OCI-LY1 (cell line): ENCODE results near the gene PACRG.

Source experiments
- H2AFZ ChIP-seq: fragments of 200-600 bp; sonication (generic), shearing (Covaris generic); 2 replicates; pipeline ENCODE4 v1.6.0; 2014; ENCODE audit warnings: antibody characterized with exemption, mild to moderate bottlenecking, low read length
- H3F3A ChIP-seq: fragments of 200-600 bp; sonication (generic), shearing (Covaris generic); 2 replicates; pipeline ENCODE4 v1.6.0; 2014; ENCODE audit warnings: mild to moderate bottlenecking, antibody characterized with exemption, low read length, moderate library complexity; ENCODE audit not compliant: insufficient read depth
- H3K27ac ChIP-seq: fragments of 200-600 bp; sonication (generic); 2 replicates; pipeline ENCODE4 v1.5.1; 2014; ENCODE audit warnings: low read length, mixed run types, mild to moderate bottlenecking, low read depth; ENCODE audit not compliant: poor library complexity, severe bottlenecking
- H3K27me3 ChIP-seq: fragments of 200-600 bp; sonication (generic); 2 replicates; pipeline ENCODE4 v1.6.0; 2014; ENCODE audit warnings: antibody characterized with exemption, mild to moderate bottlenecking, low read length, moderate library complexity; ENCODE audit not compliant: insufficient read depth
- H3K36me3 ChIP-seq: fragments of 200-600 bp; sonication (generic); 2 replicates; pipeline ENCODE4 v1.6.1; 2014; ENCODE audit warnings: mild to moderate bottlenecking, antibody characterized with exemption, low read length, moderate library complexity, mixed read lengths; ENCODE audit not compliant: insufficient read depth
- H3K4me1 ChIP-seq: fragments of 200-600 bp; sonication (generic); 2 replicates; pipeline ENCODE4 v1.5.1; 2014; ENCODE audit warnings: mild to moderate bottlenecking, low read length, moderate library complexity; ENCODE audit not compliant: insufficient read depth, severe bottlenecking
- H3K4me2 ChIP-seq: fragments of 200-600 bp; sonication (generic), shearing (Covaris generic); 2 replicates; pipeline ENCODE4 v1.6.1; 2014; ENCODE audit warnings: low read length
- H3K4me3 ChIP-seq: fragments of 200-600 bp; sonication (generic); 2 replicates; pipeline ENCODE4 v1.5.1; 2014; ENCODE audit warnings: low read length, low read depth, mild to moderate bottlenecking, mixed read lengths; ENCODE audit not compliant: poor library complexity, severe bottlenecking
- H3K79me2 ChIP-seq: fragments of 200-600 bp; shearing (Covaris generic); 2 replicates; pipeline ENCODE4 v1.6.1; 2016; ENCODE audit warnings: mixed run types, low read length, mixed read lengths; ENCODE audit not compliant: insufficient read depth
- H3K9ac ChIP-seq: fragments of 200-600 bp; sonication (generic), shearing (Covaris generic); 2 replicates; pipeline ENCODE4 v1.6.1; 2014; ENCODE audit warnings: mild to moderate bottlenecking, low read length, mixed read lengths
- H3K9me2 ChIP-seq: fragments of 200-600 bp; sonication (generic), shearing (Covaris generic); 2 replicates; pipeline ENCODE4 v1.6.1; 2014; ENCODE audit warnings: low read depth, mild to moderate bottlenecking, low read length, mixed read lengths
- H3K9me3 ChIP-seq: fragments of 200-600 bp; shearing (Covaris generic); 2 replicates; pipeline ENCODE4 v1.6.1; 2014; ENCODE audit warnings: low read length, mixed read lengths
- H4K20me1 ChIP-seq: fragments of 200-600 bp; sonication (generic), shearing (Covaris generic); 2 replicates; pipeline ENCODE4 v1.6.0; 2016; ENCODE audit warnings: mild to moderate bottlenecking, low read length; ENCODE audit not compliant: insufficient read depth
- CTCF ChIP-seq: fragments of 200-600 bp; sonication (generic), shearing (Covaris generic); IDR thresholded peaks from 2 replicates; pipeline ENCODE4 v1.5.1; 2017; ENCODE audit warnings: mild to moderate bottlenecking, antibody characterized with exemption, low read length, moderate library complexity, mixed read lengths
- EZH2 ChIP-seq: fragments of 200-600 bp; sonication (generic), shearing (Covaris generic); IDR thresholded peaks from 2 replicates; pipeline ENCODE4 v1.8.0; 2017; ENCODE audit warnings: borderline replicate concordance, mixed run types, mild to moderate bottlenecking, antibody characterized with exemption, low read length, moderate library complexity, mixed read lengths

The PACRG gene

DNA sequence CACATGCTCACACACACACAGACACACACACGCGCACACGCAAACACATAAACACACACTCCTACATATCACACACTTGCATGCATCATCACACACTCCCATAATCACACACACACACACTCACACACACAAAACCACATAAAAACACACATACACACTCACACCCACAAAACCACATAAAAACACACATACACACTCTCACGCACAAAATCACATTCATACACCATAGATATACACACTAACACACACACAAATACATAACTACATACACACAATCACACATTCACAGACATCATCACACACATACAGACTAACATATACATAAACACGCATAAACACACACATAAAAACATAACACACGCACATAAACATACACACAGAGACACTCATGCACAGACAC, 629.0 kb downstream of the PACRG start:
- H3K79me2 ChIP-seq, result no peaks in the 10 kb centered on the region
- no peaks in the 10 kb centered on the region for H3K4me1 ChIP-seq
- H3K9me2 ChIP-seq, result no peaks in the 10 kb centered on the region
- no peak for TF ChIP-seq EZH2
- no peak for TF ChIP-seq CTCF
- H3K4me2 ChIP-seq, result no peak overlapping the region
- no peak overlapping the region for H3K4me3 ChIP-seq
- H3K27me3 ChIP-seq, result no peaks in the 10 kb centered on the region
- no peak overlapping the region for H3K9ac ChIP-seq
- H4K20me1 ChIP-seq, result no peaks in the 10 kb centered on the region
- H2AFZ ChIP-seq, result no peak overlapping the region
- H3F3A ChIP-seq, result no peaks in the 10 kb centered on the region
- H3K9me3 ChIP-seq, result no peaks in the 10 kb centered on the region
- H3K27ac ChIP-seq, result no peak overlapping the region
- H3K36me3 ChIP-seq, result no peaks in the 10 kb centered on the region

- TF ChIP-seq CTCF, result no peak
- no peak for TF ChIP-seq EZH2
- no peaks in the 10 kb centered on the region for H3K27me3 ChIP-seq
- no peak overlapping the region for H2AFZ ChIP-seq
- H3K9ac ChIP-seq, result no peak overlapping the region
- H3K79me2 ChIP-seq, result no peaks in the 10 kb centered on the region
- H4K20me1 ChIP-seq, result no peaks in the 10 kb centered on the region
- no peaks in the 10 kb centered on the region for H3K4me1 ChIP-seq
- no peak overlapping the region for H3K27ac ChIP-seq
- H3K9me3 ChIP-seq, result no peaks in the 10 kb centered on the region
- no peaks in the 10 kb centered on the region for H3F3A ChIP-seq
- H3K4me2 ChIP-seq, result no peak overlapping the region
- H3K4me3 ChIP-seq, result no peak overlapping the region
- H3K9me2 ChIP-seq, result no peaks in the 10 kb centered on the region
- no peaks in the 10 kb centered on the region for H3K36me3 ChIP-seq
Measured at GRCh38 chr6:163364641-163365040, 636.9 kb downstream of the PACRG start.
